A549 treated with Hydrocortisone at 1 μM for 4 hours (cell line): ENCODE measurements around the gene TLCD3A. TPM values are rescaled to one million over a fixed set of nuclear protein-coding genes. Genes with fewer than 3 reads are reported as not detected.

Experiments used
- total RNA-seq: library from RNA; stranded (reverse); fragments of 200-300 nt; extraction: Qiagen RNA extraction; gene quantifications from 5 replicates; pipeline ENCODE4 v1.2.3, GENCODE V29; 2022

The TLCD3A gene
- total RNA-seq: 54.9 to 60.6 TPM (median 58.7 TPM) in 5 replicates

GRCh38 chr17:732067-732901 is at the start of gene TLCD3A:
TSS of gene TLCD3A (plus strand) at chr17:732596. CDS start at chr17:732648, 52 bp downstream.

GRCh38 chr17:752002-752619 is 19.7 kb downstream of the TLCD3A start, which contains the start of gene GEMIN4:
TSS of gene GEMIN4 (minus strand) at chr17:752264. CDS start at chr17:752142, 122 bp downstream.

DNA sequence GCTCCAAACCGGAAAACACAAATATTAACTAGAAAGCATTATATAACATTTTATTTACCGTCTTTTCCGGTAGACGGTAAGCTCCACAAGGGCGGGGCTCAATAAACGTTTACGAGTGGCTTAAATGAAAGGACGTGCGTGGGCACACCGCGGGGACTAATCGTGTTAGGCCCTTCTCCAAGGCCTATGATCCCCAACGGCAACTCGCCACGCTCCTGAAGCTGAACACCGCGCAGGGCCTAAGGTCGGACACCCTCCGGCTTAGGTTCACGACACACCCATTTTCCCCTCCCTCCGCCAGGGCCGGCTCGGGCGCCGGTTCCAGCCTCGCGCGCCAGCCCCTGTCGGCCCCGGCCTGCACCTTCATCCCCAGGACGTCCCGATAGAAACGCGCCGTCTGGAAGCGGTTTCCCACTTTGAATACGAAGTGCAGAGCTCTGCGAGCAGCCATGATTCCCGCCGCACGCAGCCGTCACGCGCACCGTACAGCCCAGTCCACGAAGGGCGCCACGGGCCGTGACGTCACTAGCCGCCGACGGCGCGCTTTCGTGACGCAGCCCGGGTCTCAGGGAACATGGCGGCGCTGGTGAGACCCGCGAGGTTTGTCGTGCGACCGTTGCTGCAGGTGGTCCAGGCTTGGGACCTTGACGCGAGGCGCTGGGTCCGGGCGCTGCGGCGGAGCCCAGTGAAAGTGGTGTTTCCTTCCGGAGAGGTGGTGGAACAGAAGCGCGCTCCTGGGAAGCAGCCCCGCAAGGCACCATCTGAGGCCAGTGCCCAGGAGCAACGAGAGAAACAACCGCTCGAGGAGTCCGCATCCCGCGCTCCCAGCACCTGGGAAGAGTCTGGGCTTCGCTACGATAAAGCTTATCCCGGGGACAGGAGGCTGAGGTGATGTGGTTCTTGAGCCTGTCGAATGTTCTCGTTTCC is 49.7 kb downstream of the TLCD3A start, which contains the start of the genes GLOD4 and MRM3:
Gene GLOD4, minus strand, starts transcription at position 476 of the 927 bp plus-strand sequence. Its CDS starts 25 bp downstream, at position 451.
Gene MRM3, plus strand, starts transcription at position 549 of the 927 bp plus-strand sequence. Its CDS starts 26 bp downstream, at position 575.

Other genes starting within 250 kb of the TLCD3A start
- 22.6 to 29.6 TPM (median 25.2 TPM) in 5 replicates for gene VPS53, start 17.8 kb upstream of the TLCD3A start, total RNA-seq
- 53.7 to 64.9 TPM (median 56.6 TPM) in 5 replicates for gene GEMIN4, start 19.7 kb downstream of the TLCD3A start, total RNA-seq
- gene GLOD4, start 49.7 kb downstream of the TLCD3A start, total RNA-seq: 95.1 to 151 TPM (median 99.9 TPM) in 5 replicates
- 41.9 to 52.2 TPM (median 42.9 TPM) in 5 replicates for gene MRM3, start 49.8 kb downstream of the TLCD3A start, total RNA-seq
- gene NXN, start 247.2 kb downstream of the TLCD3A start, total RNA-seq: 23.0 to 27.3 TPM (median 24.8 TPM) in 5 replicates